HepG2 (cell line): Measurements from ENCODE around the gene ARL10. TPM values are rescaled to one million over a fixed set of nuclear protein-coding genes. Genes with fewer than 3 reads are reported as not detected.

ENCODE experiments used
- ARNT2 ChIP-seq: sonication (generic); formaldehyde crosslinking; IDR thresholded peaks from 2 replicates; pipeline ENCODE4 v1.8.0; 2022; ENCODE audit warnings: mild to moderate bottlenecking, low read depth, missing genetic modification reagents, moderate library complexity
- ATF6 ChIP-seq: sonication (generic); formaldehyde crosslinking; conservative IDR thresholded peaks from 2 replicates; pipeline ENCODE4 v1.4.0; 2020; ENCODE audit warnings: missing genetic modification reagents
- BRF2 ChIP-seq: sonication (generic); formaldehyde crosslinking; IDR thresholded peaks from 2 replicates; pipeline ENCODE4 v1.8.1; 2022; ENCODE audit warnings: mild to moderate bottlenecking, missing genetic modification reagents
- CREM ChIP-seq, 2 experiments: sonication (generic) in 1 of 2; formaldehyde crosslinking in 1 of 2; IDR thresholded peaks; 2 replicates each; pipeline versions ENCODE4 v1.4.0 to v1.6.1; 2016 to 2020; ENCODE audit warnings: antibody characterized with exemption in 1 of 2, mild to moderate bottlenecking in 1 of 2, missing genetic modification reagents in 1 of 2
- HOXD1 ChIP-seq: sonication (generic); formaldehyde crosslinking; IDR thresholded peaks from 2 replicates; pipeline ENCODE4 v1.5.0; 2020; ENCODE audit warnings: missing genetic modification reagents
- KAT2B ChIP-seq: fragments of 150-350 bp; IDR thresholded peaks from 2 replicates; pipeline ENCODE4 v1.6.1; 2014; ENCODE audit warnings: low read depth, low read length, borderline replicate concordance
- MZF1 ChIP-seq: sonication (generic); formaldehyde crosslinking; IDR thresholded peaks from 2 replicates; pipeline ENCODE4 v1.8.1; 2023; ENCODE audit warnings: mild to moderate bottlenecking, missing genetic modification reagents, borderline replicate concordance
- NFIB ChIP-seq: sonication (generic); formaldehyde crosslinking; IDR thresholded peaks from 2 replicates; pipeline ENCODE4 v1.9.0; 2021; ENCODE audit warnings: missing genetic modification reagents, mild to moderate bottlenecking, borderline replicate concordance
- PRPF4 ChIP-seq: fragments of 200-400 bp; formaldehyde crosslinking; IDR thresholded peaks from 2 replicates; pipeline ENCODE4 v1.6.1; 2016; ENCODE audit warnings: low read length, low read depth; ENCODE audit not compliant: poor library complexity, severe bottlenecking
- SMARCE1 ChIP-seq: fragments of 450-650 bp; IDR thresholded peaks from 2 replicates; pipeline ENCODE4 v1.6.1; 2017; ENCODE audit warnings: borderline replicate concordance
- TERF1 ChIP-seq: sonication (generic); formaldehyde crosslinking; IDR thresholded peaks from 2 replicates; pipeline ENCODE4 v1.8.0; 2022; ENCODE audit warnings: mild to moderate bottlenecking, missing genetic modification reagents, moderate library complexity
- ZNF30 ChIP-seq: sonication (generic); formaldehyde crosslinking; IDR thresholded peaks from 2 replicates; pipeline ENCODE4 v1.5.0; 2020; ENCODE audit warnings: mild to moderate bottlenecking, missing genetic modification reagents
- ZNF318 ChIP-seq: sonication (generic); formaldehyde crosslinking; IDR thresholded peaks from 2 replicates; pipeline ENCODE4 v1.4.0; 2020; ENCODE audit warnings: mild to moderate bottlenecking, missing genetic modification reagents
- ZNF589 ChIP-seq: sonication (generic); formaldehyde crosslinking; conservative IDR thresholded peaks from 2 replicates; pipeline ENCODE4 v1.8.0; 2022; ENCODE audit warnings: mild to moderate bottlenecking, moderate library complexity, missing genetic modification reagents
- ZNF891 ChIP-seq: sonication (generic); formaldehyde crosslinking; IDR thresholded peaks from 2 replicates; pipeline ENCODE4 v1.5.0; 2020; ENCODE audit warnings: mild to moderate bottlenecking, missing genetic modification reagents
- polyA plus RNA-seq, 8 experiments: library from polyadenylated mRNA; depleted of rRNA in 3 of 8; stranded (reverse) in 7 of 8; unstranded in 1 of 8; fragments of >200 nt; fragmentation: Illumina TruSeq in 4 of 8; extraction: Trizol in 4 of 8; gene quantifications; 2 replicates each; pipeline versions ENCODE4 v1.2.1 to v1.2.3, GENCODE V29; 2011 to 2016; ENCODE audit warnings: low read depth in 4 of 8, missing spikeins in 1 of 8, mixed read lengths in 1 of 8; ENCODE audit not compliant: insufficient read depth in 1 of 8
- total RNA-seq, 5 experiments: library from RNA; depleted of rRNA; stranded (reverse); fragments of >200 nt; fragmentation: Illumina TruSeq; extraction: Trizol; gene quantifications; 2 replicates each; pipeline ENCODE4 v1.2.3, GENCODE V29; 2016; ENCODE audit warnings: low read depth in 1 of 5

ARL10 gene
- total and polyA plus RNA-seq, 2 of the 13 experiments (the other 11 are each of a cell fraction or from before 2014, with no cell fraction given): 0.18 to 0.50 TPM

- TF ChIP-seq ZNF318 (CRISPR knock-in tag): no peak
- peak; percentile 76 for TF ChIP-seq CREM (IDR thresholded peaks at IDR 0.05)
- TF ChIP-seq CREM (CRISPR knock-in tag; IDR thresholded peaks at IDR 0.05): no peak
- TF ChIP-seq BRF2 (CRISPR knock-in tag): 0 out of 2 replicates have a peak, but pooled peaks have one; percentile 6
- TF ChIP-seq ZNF30 (CRISPR knock-in tag): 0 out of 2 replicates have a peak, but pooled peaks have one; percentile 20
- TF ChIP-seq MZF1 (CRISPR knock-in tag): no peak
- TF ChIP-seq HOXD1 (CRISPR knock-in tag): peak; percentile 52; the same call in 1 of the 2 replicates
- no peak for TF ChIP-seq ZNF891 (CRISPR knock-in tag)
- TF ChIP-seq PRPF4: no peak
- no peak for TF ChIP-seq KAT2B
- TF ChIP-seq ZNF589 (CRISPR knock-in tag): no peak
- no peak for TF ChIP-seq NFIB
- no peak for TF ChIP-seq TERF1 (CRISPR knock-in tag)
- TF ChIP-seq SMARCE1: no peak
- peak; percentile 90 for TF ChIP-seq ARNT2 (CRISPR knock-in tag)
- TF ChIP-seq ATF6 (CRISPR knock-in tag): no peak
Observed at GRCh38 chr5:176361437-176362232, 3.7 kb upstream of the ARL10 start, which contains the start of gene KIAA1191 (continued).
